HG03175 (cell line): ENCODE measurements around the gene TNIP2.
"Not testable (repeated sequence)": the region's sequence is repeated elsewhere in the genome, so short reads cannot be mapped to it uniquely, and the experiment has no call there.

Source experiments
- ATAC-seq: cut with Tn5 transposase; IDR thresholded peaks from one replicate; pipeline ENCODE4 v1.9.1; 2021; ENCODE audit warnings: mild to moderate bottlenecking, moderate library complexity; ENCODE audit not compliant: unreplicated experiment

TNIP2 gene

DNA sequence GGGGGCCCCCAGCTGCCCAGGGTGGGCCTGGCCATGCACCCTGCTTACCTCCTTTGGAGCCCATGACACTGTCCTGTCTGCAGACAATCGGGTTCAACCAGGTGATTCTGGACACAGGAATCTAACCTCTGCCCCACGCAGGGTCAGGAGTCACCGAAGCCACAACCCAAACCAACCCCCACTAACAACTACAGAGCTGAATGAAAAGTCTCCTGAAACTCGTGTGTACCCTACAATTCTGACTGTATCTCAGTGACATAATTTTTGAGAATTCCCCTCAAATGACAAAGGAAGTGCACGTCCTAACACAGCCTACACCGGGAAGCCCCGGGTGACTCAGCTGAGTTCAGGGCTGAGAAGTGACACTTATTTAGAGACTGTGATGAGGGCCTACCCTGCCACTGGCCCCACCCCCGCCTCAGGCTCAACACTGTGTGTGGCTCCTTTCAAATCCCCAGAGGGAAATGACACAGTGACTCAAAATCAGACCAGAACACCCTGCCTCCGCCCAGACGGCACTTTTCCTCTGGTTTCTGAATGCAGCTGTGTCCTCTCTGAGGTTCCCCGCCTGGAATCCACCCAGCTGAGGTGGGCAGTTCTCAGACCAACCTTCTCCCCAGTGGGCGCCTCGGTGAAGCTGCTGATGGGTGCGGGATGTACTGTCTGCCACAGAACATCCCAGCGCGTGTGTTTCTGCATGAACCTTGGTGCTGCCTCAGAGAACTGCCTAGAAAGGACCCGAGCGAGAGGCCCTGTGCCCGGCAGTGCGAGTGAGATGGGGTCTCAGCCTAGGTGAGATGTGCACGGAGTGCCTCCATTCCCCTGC, 9.9 kb downstream of the TNIP2 start:
- ATAC-seq, result peak; percentile 91

DNA sequence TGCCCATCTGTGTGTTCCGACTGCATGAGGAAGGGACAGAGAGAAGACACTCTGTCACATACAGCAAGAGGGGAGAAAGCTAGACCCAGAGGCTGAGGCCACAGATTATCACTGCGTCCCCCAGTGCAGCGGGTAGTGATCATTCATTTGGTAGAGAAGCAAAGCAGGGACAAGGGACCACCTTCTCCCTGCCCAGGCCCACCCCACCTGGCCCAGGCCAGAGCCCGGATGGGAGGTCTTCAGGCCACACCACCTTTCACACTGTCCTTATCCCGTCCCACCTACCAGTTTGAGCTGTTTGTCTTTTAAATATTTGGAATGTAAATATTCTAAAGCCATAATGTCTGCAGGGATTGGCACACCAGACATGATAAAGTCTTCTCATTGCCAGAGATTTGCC, 10.6 kb downstream of the TNIP2 start:
- ATAC-seq, result no peak

DNA sequence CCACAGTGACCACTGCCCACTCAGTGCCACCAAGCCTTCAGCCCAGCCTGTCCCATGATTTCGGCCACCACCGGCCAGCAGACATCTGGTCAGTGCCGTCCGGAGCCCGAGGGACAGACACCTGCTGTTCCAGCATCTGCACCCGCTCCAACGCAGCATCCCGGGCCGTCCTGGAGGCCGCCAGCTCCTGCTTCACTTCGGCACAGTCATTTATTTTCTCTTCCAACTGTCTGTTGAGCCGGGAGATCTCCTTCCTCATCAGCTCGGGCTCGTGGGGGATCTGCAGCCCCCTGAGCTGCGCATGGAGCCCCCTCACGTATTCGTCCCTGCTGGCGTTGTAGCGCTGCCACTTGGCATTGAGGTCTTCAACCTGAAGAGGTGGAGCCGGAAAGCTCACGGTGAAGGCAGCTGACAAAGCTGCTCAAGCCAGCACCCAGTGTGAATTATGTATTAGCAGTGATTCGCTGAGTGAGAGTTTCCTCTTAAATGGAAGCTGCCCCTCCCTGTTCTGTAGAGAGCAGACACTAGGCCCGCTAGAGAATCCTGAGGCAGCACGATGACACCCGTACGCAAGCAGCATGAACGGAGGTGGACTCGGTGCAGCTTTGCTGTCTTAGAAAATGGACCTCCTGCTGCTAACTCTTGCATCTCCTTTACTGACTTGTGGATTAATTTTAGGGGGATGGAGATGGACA, 11.4 kb downstream of the TNIP2 start:
- no peak for ATAC-seq

DNA sequence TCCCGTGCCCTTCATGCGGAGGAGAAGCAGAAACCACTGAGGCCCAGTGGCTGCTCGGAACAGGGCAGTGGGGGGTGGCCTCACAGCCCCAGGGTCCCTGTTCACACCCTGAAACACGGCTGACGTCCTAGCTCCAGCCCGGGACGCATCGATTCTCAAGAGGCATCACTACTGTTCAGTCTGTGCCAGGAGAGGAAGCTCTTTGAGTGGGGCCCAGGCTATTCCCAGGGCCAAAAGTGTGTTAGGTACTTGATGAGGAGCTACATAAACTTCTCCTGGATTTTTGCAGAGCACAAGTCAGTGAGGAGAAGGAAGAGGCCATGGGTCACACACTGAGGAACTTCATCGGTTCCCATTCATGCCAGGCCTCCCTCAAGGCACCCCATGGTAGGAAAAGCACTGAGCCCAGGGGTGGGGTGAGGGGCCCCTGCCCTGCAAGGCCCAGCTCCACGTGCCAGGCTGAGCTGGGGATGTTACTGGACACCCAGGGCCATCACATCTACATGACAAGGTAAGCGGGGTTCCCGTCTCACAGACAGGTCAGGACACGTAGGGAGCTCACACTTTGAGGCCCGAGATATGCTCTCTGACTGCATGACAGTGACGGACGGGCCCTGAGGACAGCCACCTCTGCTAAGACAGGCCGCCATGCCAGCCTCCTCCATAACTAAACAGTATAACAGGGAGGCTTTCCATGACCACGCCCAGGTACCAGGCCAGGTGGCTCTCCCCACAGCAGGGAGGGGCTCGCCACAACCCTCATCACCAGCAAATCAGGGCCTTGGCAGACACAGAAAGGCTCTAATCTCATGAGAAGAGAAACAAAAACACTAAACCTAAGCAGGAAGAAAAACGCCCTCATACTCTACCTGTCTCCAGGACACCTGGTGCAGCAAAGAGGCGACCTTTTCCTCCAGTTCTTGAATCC, 12.4 kb downstream of the TNIP2 start:
- no peak for ATAC-seq

DNA sequence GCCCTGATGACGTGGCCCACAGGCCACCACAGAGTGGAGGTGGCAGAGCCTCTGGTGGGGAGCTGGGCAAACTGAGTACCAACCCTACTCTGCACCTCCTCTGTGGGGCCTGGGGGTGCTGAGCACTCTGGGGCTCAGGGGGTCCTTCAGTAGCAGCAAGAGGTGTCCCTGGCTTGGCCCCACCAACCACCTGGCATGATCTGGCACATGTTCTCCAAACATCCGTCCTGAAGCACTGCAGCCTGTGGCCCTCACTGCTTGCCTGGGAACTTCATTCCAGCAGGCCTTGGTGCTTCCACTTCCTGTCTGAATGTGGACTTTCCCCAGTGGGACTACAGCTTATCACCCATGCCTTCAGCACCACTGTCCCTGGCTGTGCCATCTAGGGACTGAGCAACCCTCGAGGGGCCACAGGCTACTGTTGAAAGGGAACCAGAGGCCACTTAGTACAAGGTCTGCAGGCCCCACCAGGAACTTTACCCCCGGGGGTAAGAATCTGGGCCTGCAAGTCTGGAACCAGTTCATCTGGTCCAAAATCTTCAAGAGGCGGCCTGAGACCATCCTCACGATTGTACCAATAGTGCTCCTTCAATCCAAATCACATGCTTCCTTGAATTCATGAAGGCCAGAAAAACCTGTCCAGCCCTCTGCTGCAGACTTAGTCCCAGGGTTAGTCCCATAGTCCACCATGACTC, 13.2 kb downstream of the TNIP2 start:
- ATAC-seq, result no peak

DNA sequence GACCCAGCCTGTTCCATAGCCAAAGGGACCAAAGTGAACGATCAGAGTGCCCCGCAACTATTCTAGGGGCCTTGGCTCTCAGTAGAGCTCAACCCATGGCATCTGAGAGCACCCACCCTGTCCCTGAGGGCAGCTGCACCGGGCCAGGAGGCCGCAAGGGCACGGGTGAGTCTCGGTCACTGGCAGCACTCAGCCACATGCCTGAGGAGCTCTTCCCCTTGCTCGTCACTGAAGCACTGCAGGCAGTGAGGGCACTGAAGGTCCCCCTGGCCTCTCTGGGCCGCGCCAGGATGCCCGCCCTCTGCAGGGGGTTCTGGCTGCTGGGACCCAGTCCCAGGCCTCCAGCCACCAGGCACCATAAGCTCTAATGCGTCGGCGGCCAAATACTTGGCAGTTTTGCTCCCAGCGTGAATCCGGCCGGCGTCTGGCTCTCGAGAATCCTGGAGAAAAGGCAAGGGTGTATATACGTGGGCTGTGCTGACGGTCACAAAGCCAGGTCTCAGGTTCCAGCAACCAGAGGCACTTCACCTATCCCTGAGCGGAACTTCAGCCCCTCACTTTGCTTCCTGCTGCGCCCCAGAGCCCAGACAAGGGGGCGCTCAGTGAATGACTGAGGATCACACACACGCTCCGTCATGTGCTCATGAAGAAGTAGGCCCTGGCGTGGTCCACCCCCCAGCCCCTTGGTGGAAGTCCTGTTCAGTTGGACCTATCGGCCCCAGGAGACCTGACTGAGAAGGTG, 13.9 kb downstream of the TNIP2 start:
- ATAC-seq, result no peak

DNA sequence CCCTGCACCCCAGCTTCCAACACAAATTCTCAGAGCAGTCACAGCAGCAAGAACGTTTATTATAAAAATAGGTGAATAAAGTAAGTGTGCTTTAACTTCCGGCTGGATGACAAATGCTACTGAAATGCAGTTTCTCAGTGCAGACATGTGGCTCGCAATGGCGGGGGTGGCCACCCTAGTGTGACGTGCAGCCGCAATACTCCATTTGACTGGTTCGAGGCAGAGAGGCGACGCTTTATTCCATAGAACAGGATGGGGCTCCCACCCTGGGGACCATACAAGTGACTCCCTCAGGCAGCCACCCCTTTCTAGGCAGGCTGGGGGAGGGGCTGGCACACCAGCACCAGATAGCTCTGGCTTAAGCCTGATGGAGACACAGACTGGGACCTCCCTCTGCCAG, 14.5 kb downstream of the TNIP2 start:
- ATAC-seq, result no peak

DNA sequence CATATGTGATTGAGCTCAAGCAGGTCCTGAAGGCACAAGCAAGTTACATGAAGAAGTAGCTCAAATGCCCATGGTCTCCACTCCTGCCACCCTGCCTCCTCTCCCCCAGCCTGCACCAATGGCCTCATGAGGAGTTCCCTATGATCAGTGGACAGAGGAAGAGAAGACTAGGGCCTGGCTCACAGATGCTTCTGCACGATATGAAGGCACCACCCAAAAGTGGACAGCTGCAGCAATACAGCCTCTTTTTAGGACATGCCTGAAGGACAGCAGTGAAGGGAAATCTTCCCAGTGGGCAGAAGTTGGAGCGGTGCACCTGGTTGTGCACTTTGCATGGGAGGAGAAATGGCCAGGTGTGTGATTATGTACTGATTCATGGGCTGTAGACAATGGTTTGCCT, 17.8 kb downstream of the TNIP2 start:
- not testable (repeated sequence) for ATAC-seq

DNA sequence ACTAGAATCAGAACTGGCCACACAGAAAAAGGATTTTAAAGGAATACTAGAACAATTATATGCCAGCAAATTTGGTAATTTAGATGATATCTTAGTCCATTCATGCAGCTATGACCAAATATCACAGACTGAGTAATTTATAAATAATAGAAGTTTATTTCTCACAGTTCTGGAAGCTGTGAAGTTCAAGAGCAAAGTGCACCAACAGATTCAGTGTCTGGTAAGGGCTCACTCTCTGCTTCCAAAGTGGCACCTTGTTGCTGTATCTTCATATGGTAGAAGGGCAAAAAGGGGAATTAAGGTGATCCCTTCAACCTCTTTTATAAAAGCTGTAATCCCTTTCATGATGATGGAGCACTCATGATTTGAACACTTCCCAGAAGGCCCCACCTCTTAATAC, 20.3 kb downstream of the TNIP2 start:
- ATAC-seq, result no peak

DNA sequence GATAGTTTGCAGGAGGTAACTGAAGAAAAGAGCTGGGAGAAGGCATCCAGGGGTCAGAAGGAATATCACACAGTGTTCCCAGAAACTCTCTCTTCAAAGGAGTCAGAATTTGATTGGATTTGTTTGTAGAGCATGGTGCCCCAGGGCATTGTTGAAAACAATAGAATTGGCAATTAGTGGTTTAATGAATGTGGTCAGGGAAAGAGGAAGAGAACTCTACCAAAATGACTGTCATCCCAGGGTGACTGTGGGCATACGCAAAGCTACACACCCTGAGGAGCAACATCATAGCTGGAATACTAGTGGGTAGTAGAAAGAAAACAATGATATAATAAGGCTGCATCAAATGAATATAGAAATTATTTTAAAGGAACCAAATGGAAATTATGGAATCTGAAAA, 21.5 kb downstream of the TNIP2 start:
- ATAC-seq, result no peak

DNA sequence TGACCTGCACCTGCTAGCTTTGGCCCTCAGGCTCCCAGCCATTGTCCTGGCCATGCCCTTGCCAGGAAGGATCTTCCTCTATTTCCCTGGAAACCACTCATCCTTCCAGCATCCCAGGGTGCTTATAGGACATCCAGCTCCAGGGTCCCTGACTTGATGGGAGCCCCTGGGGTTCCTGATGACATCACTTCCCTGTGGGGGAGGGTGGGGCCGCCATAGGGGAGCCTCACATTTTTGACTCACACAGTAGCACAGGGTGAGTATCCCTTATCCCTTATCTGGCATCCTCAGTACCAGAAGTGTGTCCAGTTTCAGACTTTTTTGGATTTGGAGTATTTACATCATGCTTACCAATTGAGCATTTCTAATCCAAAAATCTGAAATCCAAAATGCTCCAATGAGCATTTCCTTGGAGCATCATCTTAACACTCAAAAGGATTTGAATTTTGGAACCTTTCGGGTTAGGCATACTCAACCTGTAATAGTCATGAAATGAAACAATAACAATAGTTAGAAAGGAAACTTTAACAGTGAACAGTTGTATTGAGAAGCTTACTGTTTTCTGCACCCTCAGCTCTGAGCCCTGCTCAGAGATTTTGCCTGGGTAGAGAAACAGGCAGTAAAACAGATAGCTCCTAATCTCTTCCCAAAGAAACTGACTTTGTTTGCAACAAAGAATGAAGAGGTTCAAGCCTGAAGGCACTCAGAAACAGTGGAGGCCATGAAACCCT, 22.1 kb downstream of the TNIP2 start:
- no peak for ATAC-seq

DNA sequence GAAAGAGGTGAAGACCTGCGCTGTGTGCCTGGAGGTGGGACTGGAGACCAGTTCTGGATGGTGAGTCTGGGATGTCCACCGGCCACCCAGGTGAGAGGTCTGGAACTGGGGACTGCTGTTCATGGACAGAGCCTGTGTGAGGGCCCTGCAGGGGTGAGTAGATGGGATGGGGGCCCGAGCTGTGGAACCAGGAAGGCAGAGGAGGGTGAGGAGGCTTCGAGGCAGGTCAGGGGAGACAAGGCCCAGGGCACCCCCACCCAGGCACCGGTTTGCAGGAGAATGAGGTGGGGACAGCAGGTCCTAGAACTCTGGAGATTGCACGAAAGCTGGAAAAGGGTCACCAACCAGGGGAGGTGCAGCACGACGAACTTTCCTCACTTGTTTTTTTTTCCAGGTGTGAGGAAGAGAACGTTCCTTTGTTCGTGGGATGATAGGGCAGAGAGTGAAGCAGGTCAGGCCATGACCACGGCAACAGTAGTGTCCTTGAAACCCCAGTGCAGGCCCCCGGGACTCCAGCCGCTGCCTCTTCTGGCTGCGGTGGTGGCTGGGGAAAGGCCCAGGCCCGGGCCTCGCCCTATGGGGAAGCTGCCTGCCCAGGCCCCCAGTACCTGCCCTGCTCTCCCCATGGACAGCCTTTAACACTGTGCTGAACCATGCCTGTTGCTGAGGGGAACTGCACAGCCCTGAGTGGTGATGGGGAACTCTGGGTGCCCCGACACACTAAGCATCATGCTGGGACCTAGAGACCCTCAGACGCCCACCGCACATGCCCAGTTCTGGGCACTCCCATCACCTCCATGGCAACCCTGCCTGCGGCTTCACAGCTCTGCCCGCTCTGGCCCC, 22.9 kb downstream of the TNIP2 start:
- ATAC-seq, result no peak

DNA sequence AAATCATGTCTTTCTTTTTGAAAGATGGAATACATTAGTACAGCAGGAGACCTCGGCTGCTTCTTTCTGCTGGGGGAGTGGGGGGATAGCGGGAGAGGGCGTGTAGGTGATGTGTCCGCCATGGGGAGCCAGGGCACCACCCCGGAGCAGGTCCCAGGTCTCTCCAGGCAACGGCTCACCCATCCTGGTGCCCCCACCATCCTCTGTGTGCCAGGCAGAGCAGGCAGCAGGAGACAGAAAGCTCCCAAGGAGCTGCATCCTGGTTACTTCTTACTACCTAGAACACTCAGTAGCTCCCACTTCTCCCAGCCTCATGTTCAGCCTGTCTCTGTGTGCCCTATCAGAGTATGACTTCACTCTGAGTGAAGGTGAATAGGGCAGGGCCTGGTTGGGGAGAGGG, 23.6 kb downstream of the TNIP2 start:
- ATAC-seq, result no peak

DNA sequence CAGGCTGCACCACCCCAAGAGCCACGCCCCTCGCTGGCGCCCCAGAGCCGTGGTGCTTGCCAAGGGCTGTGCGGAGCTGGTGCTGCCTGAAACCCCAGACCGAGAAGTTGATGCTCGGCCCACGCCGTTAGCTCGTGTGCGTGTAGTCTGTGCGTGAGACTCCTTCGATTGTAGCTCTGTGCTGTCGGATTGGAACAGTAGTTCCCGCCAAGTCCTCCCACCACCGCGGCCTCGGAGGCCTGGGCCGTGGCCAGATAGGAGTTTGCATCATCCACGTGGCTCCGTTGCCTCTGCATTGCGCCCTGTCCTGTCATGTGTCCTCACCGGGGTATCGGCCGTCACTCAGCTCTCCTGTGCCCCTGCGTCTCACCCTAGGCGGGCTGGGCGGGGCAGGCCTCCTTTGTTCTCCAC, 24.2 kb downstream of the TNIP2 start:
- ATAC-seq, result no peak

DNA sequence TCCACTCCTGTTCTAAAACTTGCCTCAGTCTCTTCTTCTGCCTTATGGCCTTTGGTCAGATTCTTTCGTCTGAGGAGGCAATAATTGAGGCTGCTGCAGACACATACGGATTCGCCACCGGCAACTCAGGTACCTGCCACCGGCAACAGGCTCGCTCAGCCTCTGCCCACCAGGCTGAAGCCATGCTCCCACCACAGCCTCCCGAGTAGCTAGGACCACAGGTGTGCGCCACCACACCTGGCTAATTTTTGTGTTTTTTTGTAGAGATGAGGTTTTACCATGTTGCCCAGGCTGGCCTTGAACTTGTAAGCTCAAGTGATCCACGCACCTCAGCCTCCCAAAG, 26.6 kb downstream of the TNIP2 start:
- no peak for ATAC-seq

DNA sequence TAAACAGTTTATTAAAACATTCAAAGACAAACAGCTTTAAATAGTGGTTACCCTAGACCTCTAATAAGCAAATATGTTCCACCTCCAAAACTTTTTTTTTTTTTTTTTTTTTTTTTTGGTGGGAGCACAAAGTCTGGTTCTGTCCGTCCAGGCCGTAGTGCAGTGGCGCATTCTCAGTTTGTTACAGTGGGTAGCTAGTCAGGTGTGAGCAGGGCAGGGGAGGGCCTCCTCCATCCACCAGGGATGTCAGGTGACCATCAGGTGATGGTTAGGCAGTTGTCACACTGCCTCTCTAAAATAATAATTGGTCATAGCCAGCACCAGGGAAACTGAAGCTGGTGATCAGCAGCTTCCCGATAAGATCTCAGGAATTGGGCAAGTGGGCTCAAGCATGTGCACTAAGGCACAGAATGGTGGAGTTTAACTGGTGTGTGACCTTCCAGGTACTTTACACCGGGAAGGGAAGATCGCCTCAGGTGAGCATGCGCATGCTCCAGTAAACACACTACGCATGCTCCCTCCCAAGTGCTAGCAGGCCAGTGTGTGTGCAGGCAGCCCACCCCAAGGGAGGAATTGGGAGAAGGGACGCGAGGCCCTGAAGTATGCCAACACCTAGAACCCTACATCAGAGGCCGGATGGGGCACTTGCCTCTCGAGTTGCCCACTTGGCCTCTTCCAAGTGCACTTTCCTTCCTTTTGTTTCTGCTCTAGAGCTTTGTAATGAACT, 27.2 kb downstream of the TNIP2 start:
- no peak for ATAC-seq

DNA sequence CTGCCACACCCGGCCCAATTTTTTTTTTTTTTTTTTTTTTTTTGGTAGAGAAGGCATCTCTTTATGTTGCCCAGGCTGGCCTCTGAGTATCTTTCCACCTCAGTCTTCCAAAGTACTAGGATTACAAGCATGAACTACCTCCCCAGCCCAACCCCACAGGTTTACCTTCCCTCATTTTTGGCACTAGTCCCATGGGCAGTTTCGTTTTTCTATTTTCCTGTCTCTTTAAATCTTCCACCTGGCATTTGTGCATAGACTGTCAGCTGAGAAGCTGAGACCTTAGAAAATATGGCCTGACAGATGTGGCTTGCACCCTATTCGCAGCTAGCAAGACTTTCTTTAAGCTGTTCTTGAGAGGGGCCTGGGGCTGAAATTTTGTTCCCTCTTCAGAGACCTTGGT, 27.9 kb downstream of the TNIP2 start:
- no peak for ATAC-seq

DNA sequence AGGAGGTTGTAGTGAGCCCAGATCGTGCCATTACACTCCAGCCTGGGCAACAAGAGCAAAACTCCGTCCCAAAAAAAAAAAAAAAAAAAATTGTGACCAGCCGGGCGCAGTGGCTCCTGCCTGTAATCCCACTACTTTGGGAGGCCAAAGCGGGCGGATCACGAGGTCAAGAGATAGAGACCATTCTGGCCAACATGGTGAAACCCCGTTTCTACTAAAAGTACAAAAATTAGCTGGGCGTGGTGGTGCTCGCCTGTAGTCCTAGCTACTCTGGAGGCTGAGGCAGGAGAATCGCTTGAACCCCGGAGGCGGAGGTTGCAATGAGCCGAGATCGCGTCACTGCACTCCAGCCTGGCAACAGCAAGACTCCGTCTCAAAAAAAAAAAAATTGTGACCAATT, 29.3 kb downstream of the TNIP2 start:
- ATAC-seq, result not testable (repeated sequence)
